Measurements from ENCODE around the gene TIMD4. TPM values are rescaled to one million over a fixed set of nuclear protein-coding genes. Genes with fewer than 3 reads are reported as not detected.

Gene TIMD4
- total RNA-seq, 4 donors from 2014 or later: 1.0 TPM; not detected in 3

- no peak overlapping the region for H3K4me3 ChIP-seq
Measured at GRCh38 chr5:156922207-156922792, 40.7 kb downstream of the TIMD4 start.

DNA sequence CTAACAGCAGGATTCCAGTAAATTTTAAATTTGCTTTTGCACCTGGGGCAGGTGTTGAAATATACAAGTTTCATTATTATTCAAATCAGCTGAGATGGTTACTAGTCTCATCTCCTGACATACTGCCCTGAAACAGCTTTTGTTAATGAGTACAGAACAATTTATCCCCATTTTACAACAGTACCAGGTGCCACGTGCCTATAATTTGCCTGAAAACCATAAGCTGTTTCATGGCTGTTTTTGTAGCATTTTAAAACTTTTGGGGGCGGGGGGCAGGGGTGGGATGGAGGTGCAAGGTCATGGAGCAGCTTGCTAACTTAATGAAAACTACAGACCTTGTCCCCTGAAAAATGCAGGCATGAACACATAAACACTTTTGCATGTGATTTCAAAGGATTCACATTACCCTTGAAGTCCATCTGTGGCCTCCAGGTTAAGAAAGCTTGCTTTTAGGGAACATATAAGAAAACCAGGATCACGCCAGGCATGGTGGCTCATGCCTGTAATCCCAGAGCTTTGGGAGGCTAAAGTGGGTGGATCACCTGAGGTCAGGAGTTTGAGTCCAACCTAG lies 42.1 kb downstream of the TIMD4 start:
- no peak for TF ChIP-seq POLR2A (IDR thresholded peaks at IDR 0.05)
- TF ChIP-seq, protein P1, sequence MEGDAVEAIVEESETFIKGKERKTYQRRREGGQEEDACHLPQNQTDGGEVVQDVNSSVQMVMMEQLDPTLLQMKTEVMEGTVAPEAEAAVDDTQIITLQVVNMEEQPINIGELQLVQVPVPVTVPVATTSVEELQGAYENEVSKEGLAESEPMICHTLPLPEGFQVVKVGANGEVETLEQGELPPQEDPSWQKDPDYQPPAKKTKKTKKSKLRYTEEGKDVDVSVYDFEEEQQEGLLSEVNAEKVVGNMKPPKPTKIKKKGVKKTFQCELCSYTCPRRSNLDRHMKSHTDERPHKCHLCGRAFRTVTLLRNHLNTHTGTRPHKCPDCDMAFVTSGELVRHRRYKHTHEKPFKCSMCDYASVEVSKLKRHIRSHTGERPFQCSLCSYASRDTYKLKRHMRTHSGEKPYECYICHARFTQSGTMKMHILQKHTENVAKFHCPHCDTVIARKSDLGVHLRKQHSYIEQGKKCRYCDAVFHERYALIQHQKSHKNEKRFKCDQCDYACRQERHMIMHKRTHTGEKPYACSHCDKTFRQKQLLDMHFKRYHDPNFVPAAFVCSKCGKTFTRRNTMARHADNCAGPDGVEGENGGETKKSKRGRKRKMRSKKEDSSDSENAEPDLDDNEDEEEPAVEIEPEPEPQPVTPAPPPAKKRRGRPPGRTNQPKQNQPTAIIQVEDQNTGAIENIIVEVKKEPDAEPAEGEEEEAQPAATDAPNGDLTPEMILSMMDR (IDR thresholded peaks at IDR 0.05): no peak

More at GRCh38 chr5:156922207-156922792, 40.7 kb downstream of the TIMD4 start:
- H3K9me3 ChIP-seq: no peaks in the 10 kb centered on the region
- TF ChIP-seq, protein P1 (IDR thresholded peaks at IDR 0.05): no peak
- no peak for TF ChIP-seq POLR2A (IDR thresholded peaks at IDR 0.05)
- intact Hi-C loops (cut with DNase I; ENCODE audit: low total_unique reads): no loop called here
- H3K36me3 ChIP-seq: no peaks in the 10 kb centered on the region
- H3K27me3 ChIP-seq: no peaks in the 10 kb centered on the region
- no peak for DNase-seq
- no peak overlapping the region for H3K27ac ChIP-seq
- H3K4me1 ChIP-seq: no peaks in the 10 kb centered on the region

GRCh38 chr5:156920042-156920860 lies 42.8 kb downstream of the TIMD4 start:
- no peaks in the 10 kb centered on the region for H3K36me3 ChIP-seq
- intact Hi-C loops (cut with DNase I; ENCODE audit: low total_unique reads): no loop called here
- H3K4me3 ChIP-seq: no peak overlapping the region
- H3K27me3 ChIP-seq: no peaks in the 10 kb centered on the region
- no peaks in the 10 kb centered on the region for H3K4me1 ChIP-seq
- no peak overlapping the region for H3K27ac ChIP-seq
- H3K9me3 ChIP-seq: no peaks in the 10 kb centered on the region
- no peak for DNase-seq
- TF ChIP-seq, protein P1 (IDR thresholded peaks at IDR 0.05): no peak
- no peak for TF ChIP-seq POLR2A (IDR thresholded peaks at IDR 0.05)

More for the DNA sequence above, 42.1 kb downstream of the TIMD4 start:
- intact Hi-C loops (cut with DNase I; ENCODE audit: low total_unique reads): no loop called here
- no peak overlapping the region for H3K4me3 ChIP-seq
- no peak overlapping the region for H3K27ac ChIP-seq
- no peaks in the 10 kb centered on the region for H3K27me3 ChIP-seq
- H3K9me3 ChIP-seq: no peaks in the 10 kb centered on the region
- no peak for DNase-seq
- H3K36me3 ChIP-seq: no peaks in the 10 kb centered on the region
- no peaks in the 10 kb centered on the region for H3K4me1 ChIP-seq

DNA sequence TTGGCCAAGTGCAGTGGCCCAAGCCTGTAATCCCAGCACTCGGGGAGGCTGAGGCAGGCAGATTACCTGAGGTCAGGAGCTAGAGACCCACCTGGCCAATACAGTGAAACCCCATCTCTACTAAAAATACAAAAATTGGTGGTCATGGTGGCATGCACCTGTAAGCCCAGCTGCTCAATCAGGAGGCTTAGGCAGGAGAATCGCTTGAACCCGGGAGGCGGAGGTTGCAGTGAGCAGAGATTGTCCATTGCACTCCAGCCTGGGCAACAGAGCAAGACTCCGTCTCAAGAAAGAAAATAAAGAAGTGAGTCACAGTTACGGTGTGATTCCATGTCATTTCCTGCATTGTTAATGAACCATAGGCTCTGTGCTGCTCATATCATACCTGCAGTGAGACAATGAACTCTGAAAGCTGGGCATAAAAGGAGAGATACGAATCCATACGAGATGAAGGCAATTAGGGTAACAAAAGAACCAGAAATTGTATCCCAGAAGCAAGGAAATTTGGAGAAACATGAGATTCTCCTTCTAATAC lies 44.6 kb downstream of the TIMD4 start:
- no peak for DNase-seq
- TF ChIP-seq, protein P1 (IDR thresholded peaks at IDR 0.05): no peak
- no peak for TF ChIP-seq POLR2A (IDR thresholded peaks at IDR 0.05)
- Histone ChIP-seq H3K27ac (no peak overlapping the region), H3K36me3 (no peaks in the 10 kb centered on the region), H3K4me1 (no peaks in the 10 kb centered on the region), H3K4me3 (no peak overlapping the region), H3K27me3 (no peaks in the 10 kb centered on the region), H3K9me3 (no peaks in the 10 kb centered on the region)
- intact Hi-C loops (cut with DNase I; ENCODE audit: low total_unique reads): no loop called here

DNA sequence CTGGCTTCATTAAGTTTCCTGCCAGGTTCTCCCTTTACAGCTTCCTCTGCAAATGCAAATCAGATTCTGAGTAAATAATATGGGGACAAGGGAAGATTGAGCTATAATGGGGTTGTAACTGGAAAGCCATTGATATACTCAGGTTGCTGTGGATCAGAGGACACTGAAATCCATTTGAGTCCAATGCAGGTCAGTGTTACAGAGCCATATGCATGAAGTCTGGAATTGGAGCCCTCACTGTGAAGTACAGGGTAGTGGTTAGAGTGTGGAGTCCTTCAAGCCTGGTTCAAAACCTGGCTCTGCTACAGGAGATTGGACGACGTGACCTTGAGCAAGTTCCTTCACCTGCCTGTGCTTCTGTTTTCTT lies 48.7 kb downstream of the TIMD4 start:
- H3K36me3 ChIP-seq: no peaks in the 10 kb centered on the region
- H3K27me3 ChIP-seq: no peaks in the 10 kb centered on the region
- H3K9me3 ChIP-seq: no peaks in the 10 kb centered on the region
- no peak for DNase-seq
- no peak overlapping the region for H3K4me3 ChIP-seq
- intact Hi-C loops (cut with DNase I; ENCODE audit: low total_unique reads): no loop called here
- no peak for TF ChIP-seq POLR2A (IDR thresholded peaks at IDR 0.05)
- TF ChIP-seq, protein P1 (IDR thresholded peaks at IDR 0.05): no peak
- H3K4me1 ChIP-seq: no peaks in the 10 kb centered on the region
- no peak overlapping the region for H3K27ac ChIP-seq
